Chondrocyte (in vitro differentiated cells): ENCODE measurements around the gene GPR146. TPM values are rescaled to one million over a fixed set of nuclear protein-coding genes. Genes with fewer than 3 reads are reported as not detected.

Experiments used
- DNase-seq: peaks from one replicate; pipeline ENCODE4 v3.0.0; 2021; ENCODE audit warnings: mixed read lengths, low spot score
- H3K27ac Mint-ChIP-seq: one replicate; pipeline ENCODE4 v1.8.0; 2021; ENCODE audit warnings: mild to moderate bottlenecking, moderate library complexity, mixed read lengths; ENCODE audit not compliant: unreplicated experiment
- H3K27me3 Mint-ChIP-seq: 2 replicates; pipeline ENCODE4 v1.8.0; 2021; ENCODE audit warnings: low read depth, mixed read lengths
- H3K36me3 Mint-ChIP-seq: 2 replicates; pipeline ENCODE4 v1.8.0; 2021; ENCODE audit warnings: low read depth, mixed read lengths
- H3K4me1 Mint-ChIP-seq: 2 replicates; pipeline ENCODE4 v1.8.0; 2021; ENCODE audit warnings: low read depth, mild to moderate bottlenecking, mixed read lengths
- H3K4me3 Mint-ChIP-seq: one replicate; pipeline ENCODE4 v1.8.0; 2021; ENCODE audit warnings: mild to moderate bottlenecking, moderate library complexity, mixed read lengths; ENCODE audit not compliant: unreplicated experiment
- H3K9me3 Mint-ChIP-seq: 2 replicates; pipeline ENCODE4 v1.8.0; 2021; ENCODE audit warnings: low read depth, mixed read lengths
- total RNA-seq: library from RNA; stranded (reverse); gene quantifications from 3 replicates; pipeline ENCODE4 v1.2.1, GENCODE V29; 2021
- TF ChIP-seq, protein P1 (sequence below): fragments of 200-600 bp; sonication (generic); IDR thresholded peaks from 2 replicates; pipeline ENCODE4 v1.5.0; 2021; ENCODE audit warnings: antibody characterized with exemption, mild to moderate bottlenecking, moderate library complexity

The GPR146 gene
- total RNA-seq, 1 donor from 2014 or later, result 3.8 TPM

DNA sequence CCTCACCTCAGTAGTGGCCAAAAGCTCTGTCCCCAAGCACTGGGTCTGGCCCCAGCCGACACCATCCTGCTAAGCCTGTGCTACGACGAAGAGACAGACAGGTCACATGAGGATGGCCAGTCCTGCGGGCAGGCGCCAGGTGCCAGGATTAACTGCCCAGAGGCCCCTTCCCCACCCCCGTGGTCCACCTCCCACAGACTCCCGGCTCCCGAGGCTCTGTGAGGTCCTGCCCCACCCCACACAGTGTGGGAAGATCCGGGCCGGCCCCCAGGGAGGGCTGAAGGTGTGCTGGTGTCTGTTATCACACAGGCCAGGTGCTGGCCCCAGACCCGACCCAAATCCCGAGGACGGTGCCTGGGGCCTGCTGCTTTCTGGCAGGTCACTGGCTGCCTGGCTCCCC lies 34.1 kb upstream of the GPR146 start:
- Mint-ChIP-seq H3K27me3 (no peaks in the 10 kb centered on the region), H3K9me3 (no peaks in the 10 kb centered on the region), H3K4me1 (peaks cover 8% of the 10 kb centered on the region), H3K4me3 (no peak overlapping the region), H3K36me3 (peaks cover 8% of the 10 kb centered on the region), H3K27ac (no peak overlapping the region)
- TF ChIP-seq, protein P1, sequence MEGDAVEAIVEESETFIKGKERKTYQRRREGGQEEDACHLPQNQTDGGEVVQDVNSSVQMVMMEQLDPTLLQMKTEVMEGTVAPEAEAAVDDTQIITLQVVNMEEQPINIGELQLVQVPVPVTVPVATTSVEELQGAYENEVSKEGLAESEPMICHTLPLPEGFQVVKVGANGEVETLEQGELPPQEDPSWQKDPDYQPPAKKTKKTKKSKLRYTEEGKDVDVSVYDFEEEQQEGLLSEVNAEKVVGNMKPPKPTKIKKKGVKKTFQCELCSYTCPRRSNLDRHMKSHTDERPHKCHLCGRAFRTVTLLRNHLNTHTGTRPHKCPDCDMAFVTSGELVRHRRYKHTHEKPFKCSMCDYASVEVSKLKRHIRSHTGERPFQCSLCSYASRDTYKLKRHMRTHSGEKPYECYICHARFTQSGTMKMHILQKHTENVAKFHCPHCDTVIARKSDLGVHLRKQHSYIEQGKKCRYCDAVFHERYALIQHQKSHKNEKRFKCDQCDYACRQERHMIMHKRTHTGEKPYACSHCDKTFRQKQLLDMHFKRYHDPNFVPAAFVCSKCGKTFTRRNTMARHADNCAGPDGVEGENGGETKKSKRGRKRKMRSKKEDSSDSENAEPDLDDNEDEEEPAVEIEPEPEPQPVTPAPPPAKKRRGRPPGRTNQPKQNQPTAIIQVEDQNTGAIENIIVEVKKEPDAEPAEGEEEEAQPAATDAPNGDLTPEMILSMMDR, result no peak
- DNase-seq, result no peak

DNA sequence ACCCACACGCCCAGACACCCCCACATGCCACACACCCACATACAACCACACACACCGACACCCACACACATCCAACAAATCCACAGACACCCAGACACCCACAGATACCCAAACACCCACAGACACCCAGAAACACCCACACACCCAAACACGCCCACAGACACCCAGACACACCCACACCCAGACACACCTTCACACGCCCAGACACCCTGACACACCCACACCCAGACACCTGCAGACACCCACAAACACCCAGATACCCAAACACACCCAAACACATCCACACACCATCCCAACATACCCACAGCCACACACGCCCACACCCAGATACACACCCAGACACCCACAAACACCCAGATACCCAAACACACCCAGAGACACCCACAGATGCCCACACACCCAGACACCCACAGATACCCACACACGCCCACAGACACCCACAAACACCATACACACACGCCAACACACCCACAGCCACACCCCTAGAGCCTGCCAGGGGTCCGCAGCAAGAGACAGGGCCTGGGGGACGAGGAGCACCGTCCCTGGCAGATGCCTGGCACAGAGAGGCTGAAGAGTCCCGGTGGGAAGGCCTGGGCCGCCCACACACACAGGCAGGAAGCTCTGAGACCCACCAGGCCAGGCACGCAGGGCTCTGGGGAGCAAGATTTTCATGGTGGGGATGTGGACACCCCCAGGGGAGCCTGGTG lies 32.9 kb upstream of the GPR146 start:
- Mint-ChIP-seq H3K36me3 (peaks cover 4% of the 10 kb centered on the region), H3K4me3 (no peak overlapping the region), H3K4me1 (peaks cover 8% of the 10 kb centered on the region), H3K27me3 (no peaks in the 10 kb centered on the region), H3K27ac (no peak overlapping the region), H3K9me3 (no peaks in the 10 kb centered on the region)
- TF ChIP-seq, protein P1, result no peak
- DNase-seq, result no peak

GRCh38 chr7:1012004-1012715 lies 32.2 kb upstream of the GPR146 start:
- H3K27ac Mint-ChIP-seq, result no peak overlapping the region
- H3K4me1 Mint-ChIP-seq, result peaks cover 8% of the 10 kb centered on the region
- H3K27me3 Mint-ChIP-seq, result no peaks in the 10 kb centered on the region
- TF ChIP-seq, protein P1, result no peak
- H3K36me3 Mint-ChIP-seq, result peaks cover 4% of the 10 kb centered on the region
- DNase-seq, result no peak
- H3K4me3 Mint-ChIP-seq, result no peak overlapping the region
- H3K9me3 Mint-ChIP-seq, result no peaks in the 10 kb centered on the region

GRCh38 chr7:1012716-1013095 lies 31.6 kb upstream of the GPR146 start:
- H3K4me3 Mint-ChIP-seq, result no peak overlapping the region
- peaks cover 4% of the 10 kb centered on the region for H3K36me3 Mint-ChIP-seq
- H3K9me3 Mint-ChIP-seq, result no peaks in the 10 kb centered on the region

DNA sequence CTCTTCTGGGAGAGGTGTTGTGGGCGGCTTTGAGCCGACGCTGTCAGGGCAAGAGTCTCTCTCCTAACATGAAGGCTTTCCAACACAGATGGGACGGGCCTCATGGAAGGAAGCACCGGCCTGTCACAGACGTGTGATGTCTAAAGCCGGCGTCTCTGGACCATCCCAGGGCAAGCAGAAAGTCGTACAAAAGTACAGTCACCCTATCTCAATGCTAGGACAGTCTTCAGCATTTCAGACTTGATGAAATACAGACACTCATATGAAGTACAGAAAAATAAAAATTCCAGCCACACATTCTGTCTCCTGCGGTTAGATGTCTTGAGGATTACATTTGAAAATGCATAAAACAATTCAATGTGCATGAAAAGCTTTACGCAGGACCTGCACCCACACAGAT lies 30.8 kb upstream of the GPR146 start:
- Mint-ChIP-seq H3K4me1 (peaks cover 8% of the 10 kb centered on the region), H3K27ac (no peak overlapping the region), H3K36me3 (peaks cover 7% of the 10 kb centered on the region), H3K4me3 (no peak overlapping the region), H3K27me3 (no peaks in the 10 kb centered on the region), H3K9me3 (no peaks in the 10 kb centered on the region)
- TF ChIP-seq, protein P1, result no peak
- no peak for DNase-seq

More at GRCh38 chr7:1012716-1013095, 31.6 kb upstream of the GPR146 start:
- peaks cover 8% of the 10 kb centered on the region for H3K4me1 Mint-ChIP-seq
- no peak for DNase-seq
- no peak overlapping the region for H3K27ac Mint-ChIP-seq
- TF ChIP-seq, protein P1, result no peak
- H3K27me3 Mint-ChIP-seq, result no peaks in the 10 kb centered on the region
